ENCODE data around the gene RNF167. TPM values are rescaled to one million over a fixed set of nuclear protein-coding genes. Genes with fewer than 3 reads are reported as not detected.

RNF167 gene
- polyA plus RNA-seq (ENCODE audit: insufficient read length in 12 of 12): 100 to 1,000 TPM in 1 of 12 donors, 10 to 100 TPM in 10, not detected in 1; 65.5 to 159 (median 73.9) TPM
- long read RNA-seq, donor 1, transcript RNF167-211 (9 exons, 1,757 nt): major isoform, 17 of 66 reads
- long read RNA-seq, donor 1, partial matches to known transcripts: 36 of 66 reads
- long read RNA-seq, donor 1, other reads (novel, unspliced or antisense): 0 of 66 reads
- long read RNA-seq, donor 2, transcript RNF167-211 (9 exons, 1,757 nt): major isoform, 5 of 9 reads
- long read RNA-seq, donor 2, partial matches to known transcripts: 0 of 9 reads
- long read RNA-seq, donor 2, other reads (novel, unspliced or antisense): 0 of 9 reads
- long read RNA-seq, donor 3, partial matches to known transcripts: 0 of 4 reads
- long read RNA-seq, donor 3, other reads (novel, unspliced or antisense): 0 of 4 reads
- long read RNA-seq, donor 4, partial matches to known transcripts: 8 of 15 reads
- long read RNA-seq, donor 4, other reads (novel, unspliced or antisense): 0 of 15 reads
- long read RNA-seq, donor 5, transcript RNF167-211 (9 exons, 1,757 nt): major isoform, 12 of 27 reads
- long read RNA-seq, donor 5, transcript RNF167-201 (10 exons, 1,915 nt): minor isoform, 6 of 27 reads
- long read RNA-seq, donor 5, partial matches to known transcripts: 7 of 27 reads
- long read RNA-seq, donor 5, other reads (novel, unspliced or antisense): 0 of 27 reads
- long read RNA-seq, donor 6, partial matches to known transcripts: 622 of 650 reads
- long read RNA-seq, donor 6, other reads (novel, unspliced or antisense): 24 of 650 reads
- long read RNA-seq, donor 7, partial matches to known transcripts: 5 of 7 reads
- long read RNA-seq, donor 7, other reads (novel, unspliced or antisense): 0 of 7 reads
- long read RNA-seq, donor 8, transcript RNF167-211 (9 exons, 1,757 nt): major isoform, 9 of 16 reads
- long read RNA-seq, donor 8, transcript RNF167-201 (10 exons, 1,915 nt): minor isoform, 5 of 16 reads
- long read RNA-seq, donor 8, partial matches to known transcripts: 0 of 16 reads
- long read RNA-seq, donor 8, other reads (novel, unspliced or antisense): 0 of 16 reads
- long read RNA-seq, donor 9, partial matches to known transcripts: 5 of 17 reads
- long read RNA-seq, donor 9, other reads (novel, unspliced or antisense): 0 of 17 reads
- long read RNA-seq, donor 10, transcript RNF167-211 (9 exons, 1,757 nt): major isoform, 11 of 17 reads
- long read RNA-seq, donor 10, partial matches to known transcripts: 0 of 17 reads
- long read RNA-seq, donor 10, other reads (novel, unspliced or antisense): 0 of 17 reads
- long read RNA-seq, donor 11, transcript RNF167-211 (9 exons, 1,757 nt): major isoform, 6 of 19 reads
- long read RNA-seq, donor 11, partial matches to known transcripts: 6 of 19 reads
- long read RNA-seq, donor 11, other reads (novel, unspliced or antisense): 0 of 19 reads

GRCh38 chr17:4939796-4940554, at the start of gene RNF167, which contains the start of gene SLC25A11:
RNF167 (plus strand) TSS chr17:4940268; CDS start chr17:4940910, 642 bp downstream.
SLC25A11 (minus strand) TSS chr17:4940046; CDS start chr17:4939910, 136 bp downstream.
- DNase-seq: peak; percentile 100

DNA sequence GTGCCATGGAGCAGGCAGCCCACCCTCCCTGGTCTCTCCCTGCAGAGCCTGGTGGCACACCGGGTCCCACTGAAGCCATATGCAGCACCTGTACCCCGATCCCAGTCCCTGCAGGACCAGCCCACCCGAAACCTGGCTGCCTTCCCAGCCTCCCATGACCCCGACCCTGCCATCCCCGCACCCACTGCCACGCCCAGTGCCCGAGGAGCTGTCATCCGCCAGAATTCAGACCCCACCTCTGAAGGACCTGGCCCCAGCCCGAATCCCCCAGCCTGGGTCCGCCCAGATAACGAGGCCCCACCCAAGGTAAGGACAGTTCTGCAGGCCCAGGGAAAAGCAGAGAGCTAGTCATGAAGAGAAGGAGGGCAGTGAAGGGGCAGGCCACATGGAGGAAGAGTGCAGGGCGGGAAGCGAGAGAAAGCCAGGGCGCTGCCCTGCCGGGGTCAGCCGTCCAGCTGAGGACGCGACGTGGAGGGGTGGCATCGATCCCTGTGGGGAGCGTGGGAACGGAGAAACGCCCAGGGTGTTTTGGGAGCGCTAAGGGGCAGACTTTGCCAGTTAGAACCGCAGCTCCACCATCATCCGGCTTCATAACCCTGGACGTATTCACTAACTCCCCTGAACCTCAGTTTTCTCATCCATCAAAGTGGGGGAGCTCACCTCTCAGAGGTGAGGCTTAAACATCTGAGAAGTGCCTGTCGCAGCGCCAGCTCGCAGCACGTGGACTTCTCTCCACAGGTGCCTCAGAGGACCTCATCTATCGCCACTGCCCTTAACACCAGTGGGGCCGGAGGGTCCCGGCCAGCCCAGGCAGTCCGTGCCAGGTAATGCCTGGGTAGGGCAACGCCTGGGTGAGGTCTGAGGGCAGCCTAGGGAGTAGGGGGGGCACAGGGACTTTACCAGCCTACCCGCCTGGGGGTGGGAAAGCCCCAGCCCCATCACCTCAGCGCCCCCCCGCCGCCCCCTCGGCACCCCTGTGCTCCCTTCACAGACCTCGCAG, 48.4 kb upstream of the RNF167 start:
- DNase-seq: no peak

GRCh38 chr17:4892499-4893221, 47.4 kb upstream of the RNF167 start:
- DNase-seq: no peak

DNA sequence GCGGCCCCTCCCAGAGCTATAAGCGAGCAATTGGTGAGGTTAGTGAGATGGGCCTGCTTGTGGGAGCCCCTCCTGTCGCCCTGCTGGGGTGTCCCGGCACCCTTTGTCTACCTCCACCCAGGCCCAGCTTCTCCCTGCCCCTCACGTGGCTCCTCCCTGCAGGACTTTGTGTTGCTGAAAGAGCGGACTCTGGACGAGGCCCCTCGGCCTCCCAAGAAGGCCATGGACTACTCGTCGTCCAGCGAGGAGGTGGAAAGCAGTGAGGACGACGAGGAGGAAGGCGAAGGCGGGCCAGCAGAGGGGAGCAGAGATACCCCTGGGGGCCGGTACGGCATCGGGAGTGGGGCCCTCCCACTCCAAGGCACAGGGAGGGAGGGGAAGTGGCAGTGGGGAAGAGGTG, 46.8 kb upstream of the RNF167 start:
- no peak for DNase-seq

DNA sequence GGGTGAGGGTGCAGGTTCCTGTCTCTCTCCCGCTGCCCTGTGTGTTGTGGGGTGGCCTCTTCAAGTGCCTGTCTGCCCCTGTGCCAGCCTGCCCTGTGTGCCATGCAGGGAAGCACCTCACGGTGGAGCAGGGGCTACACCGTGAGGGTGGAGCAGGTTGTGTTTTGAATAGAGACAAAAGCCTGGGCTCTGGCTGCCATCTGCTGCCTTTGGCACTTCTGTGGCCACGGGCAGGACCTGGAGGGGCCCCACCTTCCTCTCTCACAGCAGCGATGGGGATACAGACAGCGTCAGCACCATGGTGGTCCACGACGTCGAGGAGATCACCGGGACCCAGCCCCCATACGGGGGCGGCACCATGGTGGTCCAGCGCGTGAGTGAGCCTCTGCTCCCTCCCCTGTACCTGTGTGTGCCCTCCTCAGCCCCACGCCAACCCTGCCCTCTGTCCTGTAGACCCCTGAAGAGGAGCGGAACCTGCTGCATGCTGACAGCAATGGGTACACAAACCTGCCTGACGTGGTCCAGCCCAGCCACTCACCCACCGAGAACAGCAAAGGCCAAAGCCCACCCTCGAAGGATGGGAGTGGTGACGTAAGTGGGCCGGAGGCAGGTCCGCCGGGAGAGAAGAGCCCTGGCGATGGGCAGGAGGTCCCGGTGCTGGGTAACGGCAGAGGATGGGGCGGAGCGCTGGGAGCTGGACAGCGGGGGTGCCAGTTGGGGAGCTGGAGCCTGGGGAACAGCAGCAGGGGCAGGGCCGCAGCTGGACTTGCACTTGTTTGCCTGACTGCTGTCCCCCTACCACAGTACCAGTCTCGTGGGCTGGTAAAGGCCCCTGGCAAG, 46.1 kb upstream of the RNF167 start:
- no peak for DNase-seq

DNA sequence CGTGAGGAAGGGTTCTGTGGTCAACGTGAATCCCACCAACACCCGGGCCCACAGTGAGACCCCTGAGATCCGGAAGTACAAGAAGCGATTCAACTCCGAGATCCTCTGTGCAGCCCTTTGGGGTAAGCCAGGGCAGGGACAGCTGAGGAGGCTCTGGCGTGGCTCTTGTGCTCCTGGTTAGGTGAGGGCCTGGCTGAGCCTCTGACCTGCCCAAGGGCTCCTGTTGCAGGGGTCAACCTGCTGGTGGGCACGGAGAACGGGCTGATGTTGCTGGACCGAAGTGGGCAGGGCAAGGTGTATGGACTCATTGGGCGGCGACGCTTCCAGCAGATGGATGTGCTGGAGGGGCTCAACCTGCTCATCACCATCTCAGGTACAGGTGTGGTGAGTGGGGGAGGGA, 44.9 kb upstream of the RNF167 start:
- no peak for DNase-seq

DNA sequence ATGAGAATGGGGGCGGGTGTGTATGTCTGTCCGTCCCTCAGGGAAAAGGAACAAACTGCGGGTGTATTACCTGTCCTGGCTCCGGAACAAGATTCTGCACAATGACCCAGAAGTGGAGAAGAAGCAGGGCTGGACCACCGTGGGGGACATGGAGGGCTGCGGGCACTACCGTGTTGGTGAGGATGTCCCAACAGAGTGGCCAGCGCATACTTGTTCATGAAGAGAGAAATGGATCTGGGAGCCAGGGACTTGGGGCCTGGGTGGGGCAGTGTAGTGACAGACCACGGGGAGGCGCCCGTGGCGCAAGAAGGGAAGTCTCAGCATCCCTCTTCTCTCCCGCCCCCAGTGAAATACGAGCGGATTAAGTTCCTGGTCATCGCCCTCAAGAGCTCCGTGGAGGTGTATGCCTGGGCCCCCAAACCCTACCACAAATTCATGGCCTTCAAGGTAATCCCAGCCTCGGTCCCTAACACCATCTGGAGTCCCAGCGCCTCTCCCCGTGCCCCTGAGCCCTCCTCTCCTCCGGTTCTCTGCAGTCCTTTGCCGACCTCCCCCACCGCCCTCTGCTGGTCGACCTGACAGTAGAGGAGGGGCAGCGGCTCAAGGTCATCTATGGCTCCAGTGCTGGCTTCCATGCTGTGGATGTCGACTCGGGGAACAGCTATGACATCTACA, 44.3 kb upstream of the RNF167 start:
- DNase-seq: no peak

- DNase-seq: no peak
Measured at GRCh38 chr17:4896332-4897197, 43.5 kb upstream of the RNF167 start.

DNA sequence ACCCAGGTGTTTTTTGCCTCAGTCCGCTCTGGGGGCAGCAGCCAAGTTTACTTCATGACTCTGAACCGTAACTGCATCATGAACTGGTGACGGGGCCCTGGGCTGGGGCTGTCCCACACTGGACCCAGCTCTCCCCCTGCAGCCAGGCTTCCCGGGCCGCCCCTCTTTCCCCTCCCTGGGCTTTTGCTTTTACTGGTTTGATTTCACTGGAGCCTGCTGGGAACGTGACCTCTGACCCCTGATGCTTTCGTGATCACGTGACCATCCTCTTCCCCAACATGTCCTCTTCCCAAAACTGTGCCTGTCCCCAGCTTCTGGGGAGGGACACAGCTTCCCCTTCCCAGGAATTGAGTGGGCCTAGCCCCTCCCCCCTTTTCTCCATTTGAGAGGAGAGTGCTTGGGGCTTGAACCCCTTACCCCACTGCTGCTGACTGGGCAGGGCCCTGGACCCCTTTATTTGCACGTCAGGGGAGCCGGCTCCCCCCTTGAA, 42.8 kb upstream of the RNF167 start:
- DNase-seq: no peak

DNA sequence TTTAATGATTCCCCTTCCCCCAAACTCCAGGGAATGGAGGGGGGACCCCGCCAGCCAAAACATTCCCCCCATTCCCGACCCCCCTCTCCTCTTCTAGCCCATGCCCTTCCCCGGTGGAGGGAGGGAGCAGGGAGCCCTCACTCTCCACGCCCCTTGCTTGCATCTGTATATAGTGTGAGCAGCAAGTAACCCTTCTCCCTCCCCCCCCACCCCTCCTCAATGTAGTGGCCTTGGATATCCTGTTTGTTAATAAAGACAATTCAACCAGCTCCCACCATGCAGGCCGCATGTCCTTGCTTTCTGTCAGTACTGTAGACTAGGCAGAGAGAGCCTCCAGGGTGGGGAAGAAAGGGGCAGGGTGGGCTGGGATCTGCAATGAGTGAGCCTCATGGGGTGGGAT, 42.3 kb upstream of the RNF167 start:
- no peak for DNase-seq

GRCh38 chr17:4898351-4898750, 41.7 kb upstream of the RNF167 start:
- no peak for DNase-seq

DNA sequence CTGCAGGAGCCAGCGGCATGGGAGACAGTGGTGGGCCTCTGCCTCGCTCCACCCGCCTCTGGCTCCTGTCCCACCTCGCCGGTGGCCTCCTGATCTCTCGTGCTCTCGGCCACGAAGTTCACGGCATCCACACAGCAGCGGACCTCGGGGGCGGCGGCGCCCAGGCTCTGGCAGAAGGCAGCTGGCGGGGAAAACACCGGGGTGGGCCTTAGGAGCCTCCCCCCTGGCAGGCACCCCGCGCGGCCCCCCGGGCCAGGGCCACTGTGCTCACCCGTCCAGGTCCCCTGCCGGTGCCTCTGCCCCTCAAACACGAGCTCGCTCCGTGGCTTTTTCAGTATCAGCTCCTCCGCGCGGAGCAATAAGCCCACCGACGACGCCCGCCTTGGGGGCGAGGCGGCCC, 41.1 kb upstream of the RNF167 start:
- no peak for DNase-seq

DNA sequence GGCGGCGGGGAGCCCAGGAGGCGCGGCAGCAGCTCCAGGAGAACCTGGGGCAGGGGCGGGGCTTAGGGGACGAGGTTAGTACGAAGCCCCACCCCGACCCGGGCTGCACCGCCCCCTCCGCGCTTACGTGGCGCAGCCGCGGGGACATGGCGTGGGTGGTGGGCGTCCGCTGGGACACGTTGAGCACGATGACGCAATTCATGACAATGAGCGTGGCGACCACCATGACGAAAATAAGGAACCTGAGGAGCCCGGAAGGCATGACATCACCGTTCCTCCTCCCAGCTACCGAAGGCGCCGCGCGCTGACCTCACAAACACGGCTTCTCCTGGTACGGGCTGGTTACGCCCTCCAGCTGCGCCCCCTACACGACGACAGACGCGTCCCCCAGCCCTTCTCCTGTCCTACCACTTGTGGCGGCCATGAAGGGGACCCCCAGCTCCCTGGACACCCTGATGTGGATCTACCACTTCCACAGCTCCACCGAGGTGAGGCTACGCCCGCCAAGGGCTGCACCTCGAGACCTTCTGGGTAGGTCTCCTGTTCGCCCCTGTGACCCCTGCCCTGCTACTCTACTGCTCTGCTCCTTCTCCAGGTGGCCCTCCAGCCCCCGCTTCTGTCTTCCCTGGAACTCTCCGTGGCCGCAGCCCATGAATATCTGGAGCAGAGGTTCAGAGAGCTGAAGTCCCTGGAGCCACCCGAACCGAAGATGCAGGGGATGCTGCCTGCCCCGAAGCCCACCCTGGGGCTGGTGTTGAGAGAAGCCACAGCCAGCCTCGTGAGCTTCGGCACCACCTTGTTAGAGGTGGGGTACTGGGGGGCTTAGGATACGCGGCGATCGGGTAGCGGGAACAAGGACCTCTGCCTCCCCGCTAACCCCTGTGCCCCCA, 40.5 kb upstream of the RNF167 start, which contains the start of gene C17orf107:
Gene C17orf107, plus strand, starts transcription at position 196 of the 890 bp plus-strand sequence. Its CDS starts 227 bp downstream, at position 423.
- peak; percentile 76 for DNase-seq

GRCh38 chr17:4900231-4901107, 39.6 kb upstream of the RNF167 start:
- DNase-seq: no peak

Data from muscle of arm (tissue), 14 donors.